SK-N-SH treated with all-trans-retinoic acid at 6 μM for 48 hours (cell line): ENCODE results near the gene EPHA4.

Experiments
- ATAC-seq: fragments of 200-7000 bp; cut with Tn5 transposase; 3 replicates; pipeline ENCODE4 v1.9.1; 2020; ENCODE audit warnings: mild to moderate bottlenecking, moderate library complexity
- ARNTL ChIP-seq: fragments of 450-650 bp; formaldehyde crosslinking; IDR thresholded peaks from 2 replicates; pipeline ENCODE4 v1.5.0; 2020; ENCODE audit warnings: low read depth, mild to moderate bottlenecking, moderate library complexity, borderline replicate concordance
- BACH2 ChIP-seq: fragments of 250-450 bp; sonication (Bioruptor Pico); IDR thresholded peaks from 2 replicates; pipeline ENCODE4 v1.9.0; 2021; ENCODE audit warnings: mild to moderate bottlenecking, borderline replicate concordance
- CREB5 ChIP-seq: fragments of 250-450 bp; sonication (Bioruptor Pico); IDR thresholded peaks from 2 replicates; pipeline ENCODE4 v1.5.1; 2020; ENCODE audit warnings: low read depth, mild to moderate bottlenecking, moderate library complexity
- CSDC2 ChIP-seq: fragments of 250-450 bp; sonication (Bioruptor Pico); IDR thresholded peaks from 2 replicates; pipeline ENCODE4 v1.5.0; 2020; ENCODE audit warnings: mild to moderate bottlenecking, moderate library complexity
- ESRRG ChIP-seq: fragments of 250-450 bp; sonication (Bioruptor Pico); IDR thresholded peaks from 2 replicates; pipeline ENCODE4 v1.6.1; 2021; ENCODE audit warnings: mild to moderate bottlenecking
- GLIS3 ChIP-seq: fragments of 250-450 bp; sonication (Bioruptor Pico); IDR thresholded peaks from 2 replicates; pipeline ENCODE4 v1.5.0; 2020; ENCODE audit warnings: mild to moderate bottlenecking, moderate library complexity
- ISL1 ChIP-seq: fragments of 250-450 bp; sonication (Bioruptor Pico); IDR thresholded peaks from 2 replicates; pipeline ENCODE4 v2.1.2; 2022; ENCODE audit warnings: mild to moderate bottlenecking, moderate library complexity
- OSR1 ChIP-seq: fragments of 250-450 bp; sonication (Bioruptor Pico); IDR thresholded peaks from 2 replicates; pipeline ENCODE4 v1.8.0; 2022; ENCODE audit warnings: moderate library complexity, mild to moderate bottlenecking, inconsistent platforms
- PPARA ChIP-seq: fragments of 250-450 bp; sonication (Bioruptor Pico); IDR thresholded peaks from 2 replicates; pipeline ENCODE4 v1.5.0; 2020; ENCODE audit warnings: mild to moderate bottlenecking, borderline replicate concordance
- SNAI2 ChIP-seq: fragments of 250-450 bp; sonication (Bioruptor Pico); IDR thresholded peaks from 2 replicates; pipeline ENCODE4 v1.5.0; 2020; ENCODE audit warnings: mild to moderate bottlenecking, moderate library complexity
- TOX ChIP-seq: fragments of 250-450 bp; sonication (Bioruptor Pico); IDR thresholded peaks from 2 replicates; pipeline ENCODE4 v1.8.0; 2021; ENCODE audit warnings: mild to moderate bottlenecking, moderate library complexity, borderline replicate concordance
- ZC3H10 ChIP-seq: fragments of 250-450 bp; sonication (Bioruptor Pico); IDR thresholded peaks from 2 replicates; pipeline ENCODE4 v1.5.1; 2021; ENCODE audit warnings: mild to moderate bottlenecking, moderate library complexity
- ZFP3 ChIP-seq: fragments of 250-450 bp; sonication (Bioruptor Pico); IDR thresholded peaks from 2 replicates; pipeline ENCODE4 v1.5.0; 2020; ENCODE audit warnings: mild to moderate bottlenecking, moderate library complexity
- ZFP30 ChIP-seq: fragments of 450-650 bp; formaldehyde crosslinking; IDR thresholded peaks from 2 replicates; pipeline ENCODE4 v1.5.0; 2022; ENCODE audit warnings: mild to moderate bottlenecking, moderate library complexity
- ZNF565 ChIP-seq: fragments of 450-650 bp; formaldehyde crosslinking; conservative IDR thresholded peaks from 2 replicates; pipeline ENCODE4 v1.5.0; 2020; ENCODE audit warnings: low read depth, mild to moderate bottlenecking, moderate library complexity
- ZNF70 ChIP-seq: fragments of 450-650 bp; formaldehyde crosslinking; IDR thresholded peaks from 2 replicates; pipeline ENCODE4 v1.5.0; 2020; ENCODE audit warnings: mild to moderate bottlenecking, moderate library complexity
- ZNF8 ChIP-seq: fragments of 450-650 bp; formaldehyde crosslinking; IDR thresholded peaks from 2 replicates; pipeline ENCODE4 v1.5.0; 2020; ENCODE audit warnings: mild to moderate bottlenecking, moderate library complexity
- TF ChIP-seq, protein P1 (sequence below): fragments of 250-450 bp; sonication (Bioruptor Pico); IDR thresholded peaks from 2 replicates; pipeline ENCODE4 v1.5.1; 2021; ENCODE audit warnings: mild to moderate bottlenecking, moderate library complexity
- TF ChIP-seq, protein P2 (sequence below): fragments of 250-450 bp; sonication (Bioruptor Pico); IDR thresholded peaks from 2 replicates; pipeline ENCODE4 v1.8.0; 2020; ENCODE audit warnings: mild to moderate bottlenecking, moderate library complexity, borderline replicate concordance
- TF ChIP-seq, protein P3 (sequence below): fragments of 250-450 bp; sonication (Bioruptor Pico); IDR thresholded peaks from 2 replicates; pipeline ENCODE4 v1.5.0; 2020; ENCODE audit warnings: mild to moderate bottlenecking, moderate library complexity
- TF ChIP-seq, protein P4 (sequence below): fragments of 250-450 bp; sonication (Bioruptor Pico); IDR thresholded peaks from 2 replicates; pipeline ENCODE4 v1.8.0; 2021; ENCODE audit warnings: low read depth, mild to moderate bottlenecking, moderate library complexity, borderline replicate concordance

Gene EPHA4

GRCh38 chr2:221541131-221541735 is 30.9 kb downstream of the EPHA4 start:
- no peak for ATAC-seq
- no peak for TF ChIP-seq CSDC2 (CRISPR knock-in tag)
- TF ChIP-seq ZFP30 (CRISPR knock-in tag): no peak
- no peak for TF ChIP-seq CREB5 (CRISPR knock-in tag)
- TF ChIP-seq BACH2: no peak
- TF ChIP-seq ZC3H10 (CRISPR knock-in tag): no peak
- TF ChIP-seq ZNF565 (CRISPR knock-in tag): no peak
- TF ChIP-seq, protein P1, sequence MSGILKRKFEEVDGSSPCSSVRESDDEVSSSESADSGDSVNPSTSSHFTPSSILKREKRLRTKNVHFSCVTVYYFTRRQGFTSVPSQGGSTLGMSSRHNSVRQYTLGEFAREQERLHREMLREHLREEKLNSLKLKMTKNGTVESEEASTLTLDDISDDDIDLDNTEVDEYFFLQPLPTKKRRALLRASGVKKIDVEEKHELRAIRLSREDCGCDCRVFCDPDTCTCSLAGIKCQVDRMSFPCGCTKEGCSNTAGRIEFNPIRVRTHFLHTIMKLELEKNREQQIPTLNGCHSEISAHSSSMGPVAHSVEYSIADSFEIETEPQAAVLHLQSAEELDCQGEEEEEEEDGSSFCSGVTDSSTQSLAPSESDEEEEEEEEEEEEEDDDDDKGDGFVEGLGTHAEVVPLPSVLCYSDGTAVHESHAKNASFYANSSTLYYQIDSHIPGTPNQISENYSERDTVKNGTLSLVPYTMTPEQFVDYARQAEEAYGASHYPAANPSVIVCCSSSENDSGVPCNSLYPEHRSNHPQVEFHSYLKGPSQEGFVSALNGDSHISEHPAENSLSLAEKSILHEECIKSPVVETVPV (CRISPR knock-in tag): no peak
- no peak for TF ChIP-seq ARNTL (CRISPR knock-in tag)
- no peak for TF ChIP-seq PPARA
- no peak for TF ChIP-seq OSR1 (CRISPR knock-in tag)
- TF ChIP-seq ESRRG: no peak
- TF ChIP-seq ISL1 (CRISPR knock-in tag): no peak
- TF ChIP-seq, protein P2, sequence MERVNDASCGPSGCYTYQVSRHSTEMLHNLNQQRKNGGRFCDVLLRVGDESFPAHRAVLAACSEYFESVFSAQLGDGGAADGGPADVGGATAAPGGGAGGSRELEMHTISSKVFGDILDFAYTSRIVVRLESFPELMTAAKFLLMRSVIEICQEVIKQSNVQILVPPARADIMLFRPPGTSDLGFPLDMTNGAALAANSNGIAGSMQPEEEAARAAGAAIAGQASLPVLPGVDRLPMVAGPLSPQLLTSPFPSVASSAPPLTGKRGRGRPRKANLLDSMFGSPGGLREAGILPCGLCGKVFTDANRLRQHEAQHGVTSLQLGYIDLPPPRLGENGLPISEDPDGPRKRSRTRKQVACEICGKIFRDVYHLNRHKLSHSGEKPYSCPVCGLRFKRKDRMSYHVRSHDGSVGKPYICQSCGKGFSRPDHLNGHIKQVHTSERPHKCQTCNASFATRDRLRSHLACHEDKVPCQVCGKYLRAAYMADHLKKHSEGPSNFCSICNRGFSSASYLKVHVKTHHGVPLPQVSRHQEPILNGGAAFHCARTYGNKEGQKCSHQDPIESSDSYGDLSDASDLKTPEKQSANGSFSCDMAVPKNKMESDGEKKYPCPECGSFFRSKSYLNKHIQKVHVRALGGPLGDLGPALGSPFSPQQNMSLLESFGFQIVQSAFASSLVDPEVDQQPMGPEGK: no peak
- TF ChIP-seq GLIS3: no peak
- no peak for TF ChIP-seq ZFP3
- TF ChIP-seq ZNF8 (CRISPR knock-in tag): no peak
- no peak for TF ChIP-seq ZNF70 (CRISPR knock-in tag)
- TF ChIP-seq, protein P3, sequence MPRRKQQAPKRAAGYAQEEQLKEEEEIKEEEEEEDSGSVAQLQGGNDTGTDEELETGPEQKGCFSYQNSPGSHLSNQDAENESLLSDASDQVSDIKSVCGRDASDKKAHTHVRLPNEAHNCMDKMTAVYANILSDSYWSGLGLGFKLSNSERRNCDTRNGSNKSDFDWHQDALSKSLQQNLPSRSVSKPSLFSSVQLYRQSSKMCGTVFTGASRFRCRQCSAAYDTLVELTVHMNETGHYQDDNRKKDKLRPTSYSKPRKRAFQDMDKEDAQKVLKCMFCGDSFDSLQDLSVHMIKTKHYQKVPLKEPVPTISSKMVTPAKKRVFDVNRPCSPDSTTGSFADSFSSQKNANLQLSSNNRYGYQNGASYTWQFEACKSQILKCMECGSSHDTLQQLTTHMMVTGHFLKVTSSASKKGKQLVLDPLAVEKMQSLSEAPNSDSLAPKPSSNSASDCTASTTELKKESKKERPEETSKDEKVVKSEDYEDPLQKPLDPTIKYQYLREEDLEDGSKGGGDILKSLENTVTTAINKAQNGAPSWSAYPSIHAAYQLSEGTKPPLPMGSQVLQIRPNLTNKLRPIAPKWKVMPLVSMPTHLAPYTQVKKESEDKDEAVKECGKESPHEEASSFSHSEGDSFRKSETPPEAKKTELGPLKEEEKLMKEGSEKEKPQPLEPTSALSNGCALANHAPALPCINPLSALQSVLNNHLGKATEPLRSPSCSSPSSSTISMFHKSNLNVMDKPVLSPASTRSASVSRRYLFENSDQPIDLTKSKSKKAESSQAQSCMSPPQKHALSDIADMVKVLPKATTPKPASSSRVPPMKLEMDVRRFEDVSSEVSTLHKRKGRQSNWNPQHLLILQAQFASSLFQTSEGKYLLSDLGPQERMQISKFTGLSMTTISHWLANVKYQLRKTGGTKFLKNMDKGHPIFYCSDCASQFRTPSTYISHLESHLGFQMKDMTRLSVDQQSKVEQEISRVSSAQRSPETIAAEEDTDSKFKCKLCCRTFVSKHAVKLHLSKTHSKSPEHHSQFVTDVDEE: no peak
- TF ChIP-seq SNAI2 (CRISPR knock-in tag): no peak
- TF ChIP-seq TOX: no peak

DNA sequence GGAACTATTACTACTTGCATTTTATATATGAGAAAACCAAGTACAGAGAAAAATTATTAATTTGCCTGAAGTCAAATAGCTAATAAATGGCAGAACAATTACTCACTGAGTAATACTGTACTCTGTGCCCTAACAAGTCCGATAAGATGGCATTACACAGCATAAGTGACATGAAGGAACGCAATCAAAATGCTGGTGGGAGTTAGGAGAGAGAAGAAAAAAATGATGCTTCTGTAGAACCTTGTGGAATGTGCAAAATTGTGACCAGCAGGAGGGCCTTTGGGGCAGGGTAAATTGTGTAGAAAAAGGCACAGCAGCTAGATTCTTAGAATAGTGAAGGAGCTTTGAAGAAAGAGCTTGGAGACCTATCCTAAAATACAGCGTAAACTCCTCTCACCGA is 32.9 kb downstream of the EPHA4 start:
- TF ChIP-seq ZNF565 (CRISPR knock-in tag): no peak
- TF ChIP-seq GLIS3: no peak
- TF ChIP-seq, protein P3: no peak
- TF ChIP-seq CSDC2 (CRISPR knock-in tag): no peak
- TF ChIP-seq, protein P4, sequence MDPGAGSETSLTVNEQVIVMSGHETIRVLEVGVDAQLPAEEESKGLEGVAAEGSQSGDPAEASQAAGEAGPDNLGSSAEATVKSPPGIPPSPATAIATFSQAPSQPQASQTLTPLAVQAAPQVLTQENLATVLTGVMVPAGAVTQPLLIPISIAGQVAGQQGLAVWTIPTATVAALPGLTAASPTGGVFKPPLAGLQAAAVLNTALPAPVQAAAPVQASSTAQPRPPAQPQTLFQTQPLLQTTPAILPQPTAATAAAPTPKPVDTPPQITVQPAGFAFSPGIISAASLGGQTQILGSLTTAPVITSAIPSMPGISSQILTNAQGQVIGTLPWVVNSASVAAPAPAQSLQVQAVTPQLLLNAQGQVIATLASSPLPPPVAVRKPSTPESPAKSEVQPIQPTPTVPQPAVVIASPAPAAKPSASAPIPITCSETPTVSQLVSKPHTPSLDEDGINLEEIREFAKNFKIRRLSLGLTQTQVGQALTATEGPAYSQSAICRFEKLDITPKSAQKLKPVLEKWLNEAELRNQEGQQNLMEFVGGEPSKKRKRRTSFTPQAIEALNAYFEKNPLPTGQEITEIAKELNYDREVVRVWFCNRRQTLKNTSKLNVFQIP (CRISPR knock-in tag): no peak
- TF ChIP-seq ZNF70 (CRISPR knock-in tag): no peak
- TF ChIP-seq, protein P2: no peak
- ATAC-seq: no peak
